OCI-LY1 (cell line): ENCODE results near the gene ACCS.

Experiments used
- H2AFZ ChIP-seq: fragments of 200-600 bp; sonication (generic), shearing (Covaris generic); 2 replicates; pipeline ENCODE4 v1.6.0; 2014; ENCODE audit warnings: antibody characterized with exemption, mild to moderate bottlenecking, low read length
- H3F3A ChIP-seq: fragments of 200-600 bp; sonication (generic), shearing (Covaris generic); 2 replicates; pipeline ENCODE4 v1.6.0; 2014; ENCODE audit warnings: mild to moderate bottlenecking, antibody characterized with exemption, low read length, moderate library complexity; ENCODE audit not compliant: insufficient read depth
- H3K27ac ChIP-seq: fragments of 200-600 bp; sonication (generic); 2 replicates; pipeline ENCODE4 v1.5.1; 2014; ENCODE audit warnings: low read length, mixed run types, mild to moderate bottlenecking, low read depth; ENCODE audit not compliant: poor library complexity, severe bottlenecking
- H3K27me3 ChIP-seq: fragments of 200-600 bp; sonication (generic); 2 replicates; pipeline ENCODE4 v1.6.0; 2014; ENCODE audit warnings: antibody characterized with exemption, mild to moderate bottlenecking, low read length, moderate library complexity; ENCODE audit not compliant: insufficient read depth
- H3K36me3 ChIP-seq: fragments of 200-600 bp; sonication (generic); 2 replicates; pipeline ENCODE4 v1.6.1; 2014; ENCODE audit warnings: mild to moderate bottlenecking, antibody characterized with exemption, low read length, moderate library complexity, mixed read lengths; ENCODE audit not compliant: insufficient read depth
- H3K4me1 ChIP-seq: fragments of 200-600 bp; sonication (generic); 2 replicates; pipeline ENCODE4 v1.5.1; 2014; ENCODE audit warnings: mild to moderate bottlenecking, low read length, moderate library complexity; ENCODE audit not compliant: insufficient read depth, severe bottlenecking
- H3K4me2 ChIP-seq: fragments of 200-600 bp; sonication (generic), shearing (Covaris generic); 2 replicates; pipeline ENCODE4 v1.6.1; 2014; ENCODE audit warnings: low read length
- H3K4me3 ChIP-seq: fragments of 200-600 bp; sonication (generic); 2 replicates; pipeline ENCODE4 v1.5.1; 2014; ENCODE audit warnings: low read length, low read depth, mild to moderate bottlenecking, mixed read lengths; ENCODE audit not compliant: poor library complexity, severe bottlenecking
- H3K79me2 ChIP-seq: fragments of 200-600 bp; shearing (Covaris generic); 2 replicates; pipeline ENCODE4 v1.6.1; 2016; ENCODE audit warnings: mixed run types, low read length, mixed read lengths; ENCODE audit not compliant: insufficient read depth
- H3K9ac ChIP-seq: fragments of 200-600 bp; sonication (generic), shearing (Covaris generic); 2 replicates; pipeline ENCODE4 v1.6.1; 2014; ENCODE audit warnings: mild to moderate bottlenecking, low read length, mixed read lengths
- H3K9me2 ChIP-seq: fragments of 200-600 bp; sonication (generic), shearing (Covaris generic); 2 replicates; pipeline ENCODE4 v1.6.1; 2014; ENCODE audit warnings: low read depth, mild to moderate bottlenecking, low read length, mixed read lengths
- H3K9me3 ChIP-seq: fragments of 200-600 bp; shearing (Covaris generic); 2 replicates; pipeline ENCODE4 v1.6.1; 2014; ENCODE audit warnings: low read length, mixed read lengths
- H4K20me1 ChIP-seq: fragments of 200-600 bp; sonication (generic), shearing (Covaris generic); 2 replicates; pipeline ENCODE4 v1.6.0; 2016; ENCODE audit warnings: mild to moderate bottlenecking, low read length; ENCODE audit not compliant: insufficient read depth
- EZH2 ChIP-seq: fragments of 200-600 bp; sonication (generic), shearing (Covaris generic); IDR thresholded peaks from 2 replicates; pipeline ENCODE4 v1.8.0; 2017; ENCODE audit warnings: borderline replicate concordance, mixed run types, mild to moderate bottlenecking, antibody characterized with exemption, low read length, moderate library complexity, mixed read lengths
- TF ChIP-seq, protein P1 (sequence below): fragments of 200-600 bp; sonication (generic), shearing (Covaris generic); IDR thresholded peaks from 2 replicates; pipeline ENCODE4 v1.5.1; 2017; ENCODE audit warnings: mild to moderate bottlenecking, antibody characterized with exemption, low read length, moderate library complexity, mixed read lengths

ACCS gene

DNA sequence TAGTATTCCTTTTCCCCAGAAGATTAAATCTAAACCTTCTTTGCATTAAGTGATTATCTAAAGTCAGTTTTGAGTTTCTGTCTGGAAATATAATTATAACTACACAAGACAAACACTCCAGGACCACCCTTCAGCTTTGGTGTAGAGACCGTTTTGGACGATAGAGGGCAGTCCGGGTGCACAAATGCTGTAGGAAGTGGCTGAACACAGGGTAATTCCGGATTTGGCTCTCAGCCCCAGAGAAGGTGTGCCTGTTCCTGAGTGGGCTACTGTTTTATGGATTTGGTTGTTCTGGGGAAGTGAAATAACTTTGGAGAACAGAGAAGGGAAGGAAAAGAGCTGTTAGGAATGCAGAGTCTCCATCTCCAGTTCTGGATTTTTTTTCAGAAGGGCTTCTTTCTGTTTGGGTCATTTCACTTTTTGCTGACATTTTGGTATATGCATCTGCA is 44.2 kb downstream of the ACCS start:
- Histone ChIP-seq H3K9me3 (no peaks in the 10 kb centered on the region), H3K27ac (no peak overlapping the region), H2AFZ (peak overlapping the region; percentile 19; the same call in 1 of the 2 replicates), H3K27me3 (no peaks in the 10 kb centered on the region), H3K79me2 (no peaks in the 10 kb centered on the region), H3K4me3 (no peak overlapping the region), H3K9ac (no peak overlapping the region), H4K20me1 (no peaks in the 10 kb centered on the region), H3K4me2 (no peak overlapping the region), H3K9me2 (no peaks in the 10 kb centered on the region), H3F3A (no peaks in the 10 kb centered on the region), H3K36me3 (no peaks in the 10 kb centered on the region), H3K4me1 (no peaks in the 10 kb centered on the region)
- TF ChIP-seq, protein P1, sequence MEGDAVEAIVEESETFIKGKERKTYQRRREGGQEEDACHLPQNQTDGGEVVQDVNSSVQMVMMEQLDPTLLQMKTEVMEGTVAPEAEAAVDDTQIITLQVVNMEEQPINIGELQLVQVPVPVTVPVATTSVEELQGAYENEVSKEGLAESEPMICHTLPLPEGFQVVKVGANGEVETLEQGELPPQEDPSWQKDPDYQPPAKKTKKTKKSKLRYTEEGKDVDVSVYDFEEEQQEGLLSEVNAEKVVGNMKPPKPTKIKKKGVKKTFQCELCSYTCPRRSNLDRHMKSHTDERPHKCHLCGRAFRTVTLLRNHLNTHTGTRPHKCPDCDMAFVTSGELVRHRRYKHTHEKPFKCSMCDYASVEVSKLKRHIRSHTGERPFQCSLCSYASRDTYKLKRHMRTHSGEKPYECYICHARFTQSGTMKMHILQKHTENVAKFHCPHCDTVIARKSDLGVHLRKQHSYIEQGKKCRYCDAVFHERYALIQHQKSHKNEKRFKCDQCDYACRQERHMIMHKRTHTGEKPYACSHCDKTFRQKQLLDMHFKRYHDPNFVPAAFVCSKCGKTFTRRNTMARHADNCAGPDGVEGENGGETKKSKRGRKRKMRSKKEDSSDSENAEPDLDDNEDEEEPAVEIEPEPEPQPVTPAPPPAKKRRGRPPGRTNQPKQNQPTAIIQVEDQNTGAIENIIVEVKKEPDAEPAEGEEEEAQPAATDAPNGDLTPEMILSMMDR, result peak; percentile 91
- TF ChIP-seq EZH2, result no peak

DNA sequence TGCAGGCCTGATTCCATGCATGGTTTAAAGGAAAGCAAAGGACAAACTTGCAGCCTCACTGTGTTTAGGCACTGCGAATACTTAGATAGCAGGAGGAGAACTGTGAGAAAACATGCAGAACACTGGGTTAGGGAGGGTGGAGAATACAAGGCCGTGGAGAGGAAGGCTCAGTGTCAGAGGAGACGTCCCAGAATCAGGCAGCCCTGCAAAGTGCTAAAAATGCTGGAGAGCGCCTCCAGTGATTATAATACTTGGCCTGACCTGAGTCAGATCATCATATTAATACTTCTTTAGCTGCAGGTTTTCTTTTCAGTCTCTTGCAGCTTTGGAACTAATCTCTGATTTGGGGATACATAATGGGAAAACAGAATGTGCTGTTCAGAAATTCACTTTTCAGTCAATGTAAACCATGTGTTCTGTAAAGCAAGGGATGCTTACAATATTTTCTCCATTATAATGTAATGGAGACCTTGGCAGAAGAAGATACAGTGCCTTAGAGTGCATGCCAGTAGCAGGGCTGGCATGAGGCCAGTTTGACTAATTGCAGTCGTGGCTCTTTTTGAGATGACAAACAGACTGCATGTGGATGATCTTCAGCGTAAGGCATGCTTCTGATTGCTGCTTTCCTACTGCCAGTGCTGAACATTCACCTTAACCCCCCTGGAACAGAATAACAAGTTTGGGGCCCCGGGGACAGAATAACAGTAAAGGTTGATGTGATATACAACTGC is 46.2 kb downstream of the ACCS start:
- no peak for TF ChIP-seq EZH2
- TF ChIP-seq, protein P1, result no peak
- H3K79me2 ChIP-seq, result no peaks in the 10 kb centered on the region
- H3K27ac ChIP-seq, result no peak overlapping the region
- H3K9ac ChIP-seq, result no peak overlapping the region
- no peaks in the 10 kb centered on the region for H3K27me3 ChIP-seq
- H3K9me2 ChIP-seq, result no peaks in the 10 kb centered on the region
- H3K4me3 ChIP-seq, result no peak overlapping the region
- no peaks in the 10 kb centered on the region for H3F3A ChIP-seq
- no peaks in the 10 kb centered on the region for H4K20me1 ChIP-seq
- no peak overlapping the region for H3K4me2 ChIP-seq
- no peaks in the 10 kb centered on the region for H3K36me3 ChIP-seq
- H2AFZ ChIP-seq, result no peak overlapping the region
- no peaks in the 10 kb centered on the region for H3K4me1 ChIP-seq
- no peaks in the 10 kb centered on the region for H3K9me3 ChIP-seq

DNA sequence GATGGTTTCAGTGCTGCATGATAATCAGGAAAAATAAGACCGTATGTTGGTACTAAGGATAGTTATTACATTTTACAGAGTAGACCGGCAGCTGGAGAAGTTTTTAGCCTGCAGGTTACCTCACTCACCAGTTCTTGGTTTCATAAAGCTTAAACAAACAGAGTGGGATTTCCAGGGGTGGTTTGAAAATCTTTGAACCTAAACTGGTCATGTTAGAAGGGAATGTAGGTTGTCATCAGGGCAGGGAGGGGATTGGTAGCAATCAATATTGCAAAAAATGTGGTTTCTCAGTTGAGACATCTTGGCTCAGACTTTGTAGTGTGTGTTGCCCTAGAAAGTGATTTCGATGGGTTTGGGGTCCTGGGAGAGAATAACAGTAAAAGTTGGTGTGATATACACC is 46.9 kb downstream of the ACCS start:
- Histone ChIP-seq H3F3A (no peaks in the 10 kb centered on the region), H4K20me1 (no peaks in the 10 kb centered on the region), H3K9ac (no peak overlapping the region), H3K4me2 (no peak overlapping the region), H3K4me1 (no peaks in the 10 kb centered on the region), H3K27me3 (no peaks in the 10 kb centered on the region), H3K9me2 (no peaks in the 10 kb centered on the region), H3K36me3 (no peaks in the 10 kb centered on the region), H3K27ac (no peak overlapping the region), H3K4me3 (no peak overlapping the region), H3K79me2 (no peaks in the 10 kb centered on the region), H3K9me3 (no peaks in the 10 kb centered on the region), H2AFZ (no peak overlapping the region)
- no peak for TF ChIP-seq EZH2
- TF ChIP-seq, protein P1, result no peak
